GM12801 (cell line): ENCODE data around the gene PRR14.

Source experiments
- CTCF ChIP-seq: IDR thresholded peaks from one replicate; pipeline ENCODE4 v1.5.1; 2011; ENCODE audit warnings: control low read depth; ENCODE audit not compliant: insufficient read length; ENCODE audit errors: extremely low read depth

The PRR14 gene

DNA sequence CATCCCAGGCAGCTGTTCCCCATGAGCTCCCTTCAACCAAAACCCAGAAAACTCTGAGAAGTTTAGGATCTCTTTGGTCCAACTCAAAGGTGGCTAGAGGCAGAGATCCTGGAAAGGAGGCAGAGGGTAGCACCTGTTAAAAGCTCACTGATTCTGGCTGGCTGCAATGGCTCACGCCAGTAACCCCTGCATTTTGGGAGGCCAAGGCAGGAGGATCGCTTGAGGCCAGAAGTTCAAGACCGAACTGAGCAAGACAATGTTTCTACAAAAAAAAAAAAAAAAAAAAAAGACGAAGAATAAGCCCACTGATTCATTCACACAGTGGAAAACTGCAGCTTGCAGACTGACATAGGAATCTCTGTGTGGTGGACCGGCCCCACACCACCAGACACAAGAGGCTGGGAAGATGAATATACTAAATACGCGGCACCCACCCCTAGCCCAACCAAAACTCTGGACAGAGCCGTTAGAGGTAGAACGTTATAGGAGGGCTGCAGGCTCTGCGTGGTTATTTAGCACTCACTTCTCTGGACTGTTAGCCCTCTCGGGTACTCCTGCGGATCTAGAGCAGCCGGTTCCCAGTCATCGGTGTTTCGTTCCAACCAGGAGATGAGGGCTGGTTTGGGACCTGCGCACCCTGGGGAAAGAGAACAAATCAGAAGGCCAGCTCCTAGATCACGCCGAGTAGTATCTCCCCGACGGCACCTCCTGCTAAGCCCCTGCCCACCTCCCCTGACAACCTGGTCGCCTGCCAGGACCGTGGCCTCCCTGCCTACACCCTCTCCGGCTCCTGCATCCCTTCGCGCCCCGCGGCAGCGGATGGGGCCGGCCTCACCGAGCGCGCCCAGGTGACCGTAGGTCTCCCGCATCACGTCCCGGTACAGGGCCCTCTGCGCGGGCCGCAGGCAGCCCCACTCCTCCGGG is 41.5 kb upstream of the PRR14 start:
- no peak for TF ChIP-seq CTCF

GRCh38 chr16:30609926-30610839 is 40.6 kb upstream of the PRR14 start, which contains the start of gene ZNF689:
ZNF689 (minus strand) TSS chr16:30610389; CDS start chr16:30610041, 348 bp downstream.
- no peak for TF ChIP-seq CTCF

DNA sequence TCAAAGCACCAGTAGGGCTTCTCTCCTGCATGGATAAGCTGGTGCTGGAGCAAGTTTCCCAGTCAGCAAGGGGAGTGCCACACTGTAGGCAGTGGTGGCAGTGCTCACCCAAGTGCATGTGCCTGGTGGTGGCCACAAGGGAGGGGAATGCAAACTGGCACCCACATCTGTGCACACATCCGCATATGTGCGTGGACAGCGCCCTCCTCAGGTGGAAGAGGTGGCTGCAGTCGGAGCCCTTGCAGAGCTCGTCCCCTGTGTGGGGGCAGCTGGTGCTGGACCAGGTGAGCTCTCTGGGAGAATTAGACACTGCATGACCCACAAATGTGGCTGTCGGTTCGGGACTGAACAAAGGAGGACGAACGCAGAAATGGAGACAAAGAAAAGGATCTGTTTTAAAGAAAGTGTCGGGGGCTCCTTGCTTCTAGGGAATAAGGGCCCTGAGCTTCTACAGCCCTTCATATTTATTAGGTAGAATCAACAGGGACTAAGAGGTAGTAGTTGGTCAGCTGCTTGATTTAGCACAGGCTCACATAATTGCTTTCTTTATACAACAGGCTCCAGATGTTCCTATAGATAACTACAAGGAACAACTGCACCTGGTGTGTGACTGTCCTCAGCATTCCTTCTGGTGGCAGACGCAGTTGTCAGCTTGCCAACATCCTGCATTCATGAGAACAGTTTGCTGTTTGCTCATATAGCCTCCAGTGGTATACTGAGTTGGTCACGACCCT is 35.2 kb upstream of the PRR14 start:
- TF ChIP-seq CTCF, result no peak

GRCh38 chr16:30619202-30619601 is 31.6 kb upstream of the PRR14 start:
- no peak for TF ChIP-seq CTCF

- no peak for TF ChIP-seq CTCF
Measured at GRCh38 chr16:30619638-30620037, 31.1 kb upstream of the PRR14 start.

DNA sequence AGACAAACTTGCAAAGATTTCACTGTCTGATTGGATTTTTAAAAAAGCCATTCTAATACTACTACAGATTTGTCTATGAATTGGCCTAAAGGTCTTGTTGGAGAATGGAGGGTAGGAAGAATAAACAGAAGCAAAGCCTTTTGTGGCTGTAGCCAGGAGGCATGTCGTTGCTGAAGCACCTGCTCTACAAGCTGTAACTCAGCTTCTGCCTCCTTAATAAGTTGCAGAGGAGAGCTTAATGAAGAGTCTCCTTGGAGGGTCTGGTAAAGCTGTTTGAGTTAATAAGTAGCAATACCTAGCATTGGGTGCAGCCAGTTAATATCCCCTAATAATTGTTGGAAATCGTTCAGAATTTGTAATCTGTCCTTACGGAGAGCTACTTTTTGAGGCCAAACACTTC is 30.6 kb upstream of the PRR14 start:
- no peak for TF ChIP-seq CTCF

DNA sequence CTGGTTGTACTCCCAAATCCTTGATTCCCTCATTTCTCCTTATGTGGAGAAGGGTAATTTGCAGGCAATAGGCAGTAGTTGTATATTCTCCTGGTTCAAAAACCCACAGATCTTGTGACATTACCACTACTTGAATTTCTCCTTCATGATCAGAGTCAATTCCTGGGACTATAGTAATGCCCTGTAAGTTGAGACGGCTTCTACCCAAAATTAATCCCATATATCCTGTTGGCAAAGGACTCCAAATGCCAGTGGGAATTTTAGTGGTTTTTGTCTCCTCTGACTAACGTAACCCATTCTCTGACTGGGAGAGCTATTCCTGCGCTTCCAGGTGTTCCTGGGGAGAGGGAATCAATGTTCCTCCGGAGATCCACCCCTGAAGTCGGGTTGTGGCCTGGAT is 29.0 kb upstream of the PRR14 start:
- no peak for TF ChIP-seq CTCF
